Naive thymus-derived CD4-positive, alpha-beta T cell (primary cell): ENCODE measurements around the gene ASXL2. TPM values are rescaled to one million over a fixed set of nuclear protein-coding genes. Genes with fewer than 3 reads are reported as not detected.

Source experiments
- ATAC-seq: fragments of 150-1000 bp; cut with Tn5 transposase; 2 replicates; pipeline ENCODE4 v1.10.0; 2021; ENCODE audit warnings: mild to moderate bottlenecking, moderate library complexity
- CTCF ChIA-PET: fragments of 350-600 bp; sonication (Branson Sonifier 250); formaldehyde crosslinking; loops from one replicate; lab custom pipeline; 2021; ENCODE audit warnings: antibody characterized with exemption; lab: Charles Lee
- POLR2A ChIA-PET: fragments of 350-600 bp; sonication (Branson Sonifier 250); formaldehyde crosslinking; loops from one replicate; lab custom pipeline; 2021; ENCODE audit warnings: antibody characterized with exemption, inconsistent platforms; lab: Charles Lee
- DNase-seq, 9 donors: peaks; one replicate each; pipeline versions ENCODE4 v3.0.0 to v3.0.0-alpha.2; 2020 to 2022; ENCODE audit warnings: mixed read lengths in 1 of 9
- H3K27ac ChIP-seq: one replicate; pipeline ENCODE4 v1.7.0; 2013; ENCODE audit warnings: mild to moderate bottlenecking, low read depth, low read length, moderate library complexity
- H3K27me3 ChIP-seq, 2 donors: one replicate each; pipeline ENCODE4 v1.7.0; 2013; ENCODE audit warnings: low read length in 2 of 2, mild to moderate bottlenecking in 2 of 2, moderate library complexity in 2 of 2; ENCODE audit not compliant: control insufficient read depth in 2 of 2, insufficient read depth in 2 of 2
- H3K36me3 ChIP-seq, 3 experiments: 1 replicate in 2 of 3; 2 replicates in 1 of 3; pipeline ENCODE4 v1.7.0; 2013; ENCODE audit warnings: low read length in 3 of 3, mild to moderate bottlenecking in 3 of 3, moderate library complexity in 1 of 3; ENCODE audit not compliant: insufficient read depth in 3 of 3, control insufficient read depth in 2 of 3
- H3K4me1 ChIP-seq, 2 donors: one replicate each; pipeline ENCODE4 v1.7.0; 2013; ENCODE audit warnings: low read length in 2 of 2, mild to moderate bottlenecking in 2 of 2, moderate library complexity in 1 of 2; ENCODE audit not compliant: control insufficient read depth in 2 of 2, insufficient read depth in 2 of 2
- H3K4me3 ChIP-seq: 2 replicates; pipeline ENCODE4 v1.7.0; 2013; ENCODE audit warnings: mild to moderate bottlenecking, low read length
- H3K9me3 ChIP-seq, 3 experiments: 1 replicate in 2 of 3; 2 replicates in 1 of 3; pipeline ENCODE4 v1.7.0; 2013; ENCODE audit warnings: low read length in 3 of 3; ENCODE audit not compliant: control insufficient read depth in 2 of 3
- H3K27ac Mint-ChIP-seq, 9 donors: one replicate each; pipeline ENCODE4 v1.8.0; 2020 to 2022; ENCODE audit warnings: mixed read lengths in 9 of 9, mild to moderate bottlenecking in 8 of 9, moderate library complexity in 5 of 9, inconsistent platforms in 2 of 9
- H3K27me3 Mint-ChIP-seq, 5 donors: one replicate each; pipeline ENCODE4 v1.8.0; 2021 to 2022; ENCODE audit warnings: mixed read lengths in 5 of 5, mild to moderate bottlenecking in 1 of 5
- H3K36me3 Mint-ChIP-seq, 5 donors: one replicate each; pipeline ENCODE4 v1.8.0; 2020 to 2022; ENCODE audit warnings: mixed read lengths in 5 of 5, mild to moderate bottlenecking in 3 of 5, inconsistent platforms in 1 of 5
- H3K4me1 Mint-ChIP-seq, 7 donors: one replicate each; pipeline ENCODE4 v1.8.0; 2020 to 2022; ENCODE audit warnings: mixed read lengths in 7 of 7, mild to moderate bottlenecking in 3 of 7, inconsistent platforms in 1 of 7
- H3K4me3 Mint-ChIP-seq, 10 donors: one replicate each; pipeline ENCODE4 v1.8.0; 2020 to 2022; ENCODE audit warnings: mild to moderate bottlenecking in 10 of 10, mixed read lengths in 10 of 10, moderate library complexity in 6 of 10, inconsistent platforms in 2 of 10
- H3K9me3 Mint-ChIP-seq, 11 donors: one replicate each; pipeline ENCODE4 v1.8.0; 2020 to 2022; ENCODE audit warnings: mixed read lengths in 11 of 11, mild to moderate bottlenecking in 4 of 11, inconsistent platforms in 1 of 11, moderate library complexity in 1 of 11
- intact Hi-C, 2 donors: fragments of 100-400 bp; cut with micrococcal nuclease; formaldehyde crosslinking; loops; one replicate each; pipeline ENCODE4 v1.15.1; 2023
- polyA plus RNA-seq, 2 donors: library from polyadenylated mRNA; unstranded; fragments of 300-500 nt; fragmentation: Illumina TruSeq; gene quantifications; one replicate each; pipeline ENCODE4 v1.2.3, GENCODE V29; 2021
- total RNA-seq, 6 experiments: library from RNA in 5 of 6; stranded (reverse) in 5 of 6; gene quantifications; 1 replicate in 5 of 6; 2 replicates in 1 of 6; pipeline ENCODE4 v1.2.3 and lab custom pipeline; 2021 to 2026

ASXL2 gene
- total and polyA plus RNA-seq, 7 experiments from 2014 or later, result 11.6 to 62.1 (median 30.9) TPM

DNA sequence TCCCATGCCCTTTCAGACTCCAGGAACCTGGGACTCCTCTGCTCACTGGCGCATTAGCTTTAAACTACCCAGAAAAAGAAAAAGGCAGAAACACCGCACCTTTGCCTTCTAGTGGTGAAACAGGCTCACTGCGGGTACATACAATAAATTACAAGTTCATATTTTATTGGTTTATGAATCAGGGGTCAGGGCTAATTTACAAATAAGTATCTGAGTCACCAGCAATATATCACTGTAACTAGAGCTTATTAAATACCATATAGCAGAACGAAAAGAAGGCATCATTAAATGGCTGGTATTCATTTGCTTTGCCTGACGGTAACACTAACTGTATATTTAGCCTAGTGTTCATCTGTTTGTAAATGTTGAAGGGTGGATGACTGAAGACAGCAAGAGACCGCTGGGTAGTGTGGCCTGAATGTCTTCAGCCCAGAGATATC is 178.0 kb downstream of the ASXL2 start:
- Histone ChIP-seq H3K4me3 (no peak overlapping the region), H3K27ac (no peak overlapping the region), H3K4me1 (no peaks in the 10 kb centered on the region), H3K36me3 (no peaks in the 10 kb centered on the region), H3K27me3 (no peaks in the 10 kb centered on the region), H3K9me3 (no peaks in the 10 kb centered on the region)
- peaks cover 0 to 2% (median 0%) of the 10 kb centered on the region in 5 donors for H3K27me3 Mint-ChIP-seq
- H3K9me3 Mint-ChIP-seq, result peaks cover 0 to 2% (median 0%) of the 10 kb centered on the region in 11 donors
- peaks cover 0 to 4% (median 4%) of the 10 kb centered on the region in 7 donors for H3K4me1 Mint-ChIP-seq
- ChIA-PET POLR2A (no interaction called here), CTCF (interaction anchor here (0.7 to 5.2 kb wide), 11 partner anchors 9 to 534 kb away, joined by 3 to 80 read pairs (median 5); no protein-coding TSS in a partner anchor)
- intact Hi-C loops, result loop anchor here (1.0 to 2.0 kb wide), 2 partner anchors 93 to 533 kb away; no protein-coding TSS in a partner anchor
- H3K27ac Mint-ChIP-seq, result peak overlapping the region in 2 of 9 donors; percentile 6 to 81
- ATAC-seq (peak; percentile 53), DNase-seq (peak in 7 of 9 donors; percentile 12 to 41 (median 34))
- no peak overlapping the region for H3K4me3 Mint-ChIP-seq
- H3K36me3 Mint-ChIP-seq, result no peaks in the 10 kb centered on the region

- peaks cover 0 to 2% (median 0%) of the 10 kb centered on the region in 5 donors for H3K27me3 Mint-ChIP-seq
- no peaks in the 10 kb centered on the region for H3K9me3 Mint-ChIP-seq
- Histone ChIP-seq H3K9me3 (no peaks in the 10 kb centered on the region), H3K27ac (no peak overlapping the region), H3K4me1 (no peaks in the 10 kb centered on the region), H3K4me3 (no peak overlapping the region), H3K36me3 (no peaks in the 10 kb centered on the region), H3K27me3 (no peaks in the 10 kb centered on the region)
- intact Hi-C loops, result no loop called here
- no peak for DNase-seq
- ChIA-PET CTCF (interaction anchor here (1.4 to 5.2 kb wide), 2 partner anchors 10 to 93 kb away, joined by 5 to 80 read pairs; no protein-coding TSS in a partner anchor), POLR2A (no interaction called here)
- no peaks in the 10 kb centered on the region for H3K36me3 Mint-ChIP-seq
- H3K4me1 Mint-ChIP-seq, result peaks cover 0 to 4% (median 4%) of the 10 kb centered on the region in 7 donors
- no peak overlapping the region for H3K4me3 Mint-ChIP-seq
- H3K27ac Mint-ChIP-seq, result no peak overlapping the region
- ATAC-seq, result no peak
These were observed 179.1 kb downstream of the ASXL2 start for GRCh38 chr2:25699216-25699615.

- Histone ChIP-seq H3K9me3 (no peaks in the 10 kb centered on the region), H3K27ac (no peak overlapping the region), H3K36me3 (no peaks in the 10 kb centered on the region), H3K27me3 (no peaks in the 10 kb centered on the region), H3K4me1 (no peaks in the 10 kb centered on the region), H3K4me3 (no peak overlapping the region)
- CTCF ChIA-PET, result interaction anchor here (5.2 kb wide), 1 partner anchor 93 kb away, joined by 80 read pairs; no protein-coding TSS in a partner anchor
- Mint-ChIP-seq H3K9me3 (no peaks in the 10 kb centered on the region), H3K27me3 (peaks cover 0 to 2% (median 0%) of the 10 kb centered on the region in 5 donors), H3K36me3 (no peaks in the 10 kb centered on the region), H3K4me1 (peaks cover 0 to 4% (median 4%) of the 10 kb centered on the region in 7 donors), H3K27ac (no peak overlapping the region), H3K4me3 (no peak overlapping the region)
- no peak for ATAC-seq
- intact Hi-C loops, result no loop called here
- DNase-seq, result no peak
- POLR2A ChIA-PET, result no interaction called here
These were observed 179.5 kb downstream of the ASXL2 start for GRCh38 chr2:25698752-25699151.

GRCh38 chr2:25697559-25698341 is 180.5 kb downstream of the ASXL2 start:
- H3K9me3 Mint-ChIP-seq, result peaks cover 0 to 2% (median 0%) of the 10 kb centered on the region in 11 donors
- no peak for ATAC-seq
- ChIA-PET POLR2A (no interaction called here), CTCF (interaction anchor here (0.7 to 5.2 kb wide), 2 partner anchors 30 to 92 kb away, joined by 3 to 80 read pairs; no protein-coding TSS in a partner anchor)
- no peaks in the 10 kb centered on the region for H3K36me3 ChIP-seq
- H3K27me3 Mint-ChIP-seq, result peaks cover 0 to 2% (median 0%) of the 10 kb centered on the region in 5 donors
- H3K4me1 Mint-ChIP-seq, result peaks cover 0 to 5% (median 4%) of the 10 kb centered on the region in 7 donors
- H3K27ac Mint-ChIP-seq, result no peak overlapping the region
- H3K27me3 ChIP-seq, result no peaks in the 10 kb centered on the region
- no peak overlapping the region for H3K4me3 Mint-ChIP-seq
- H3K36me3 Mint-ChIP-seq, result no peaks in the 10 kb centered on the region
- no peak overlapping the region for H3K27ac ChIP-seq
- no peak for DNase-seq
- H3K4me1 ChIP-seq, result no peaks in the 10 kb centered on the region
- intact Hi-C loops, result no loop called here
- no peak overlapping the region for H3K4me3 ChIP-seq
- no peaks in the 10 kb centered on the region for H3K9me3 ChIP-seq

GRCh38 chr2:25692737-25693445 is 185.4 kb downstream of the ASXL2 start:
- H3K9me3 Mint-ChIP-seq, result peaks cover 0 to 2% (median 0%) of the 10 kb centered on the region in 11 donors
- Histone ChIP-seq H3K36me3 (no peaks in the 10 kb centered on the region), H3K9me3 (no peaks in the 10 kb centered on the region), H3K4me1 (no peaks in the 10 kb centered on the region), H3K4me3 (no peak overlapping the region), H3K27ac (no peak overlapping the region), H3K27me3 (no peaks in the 10 kb centered on the region)
- H3K36me3 Mint-ChIP-seq, result no peaks in the 10 kb centered on the region
- no peak overlapping the region for H3K4me3 Mint-ChIP-seq
- H3K27ac Mint-ChIP-seq, result no peak overlapping the region
- ATAC-seq, result no peak
- no peak for DNase-seq
- H3K27me3 Mint-ChIP-seq, result peaks cover 0 to 8% (median 0%) of the 10 kb centered on the region in 5 donors
- ChIA-PET CTCF (interaction anchor here (0.7 kb wide), 1 partner anchor 280 kb away, joined by 8 read pairs; no protein-coding TSS in a partner anchor), POLR2A (no interaction called here)
- intact Hi-C loops, result no loop called here
- peaks cover 0 to 2% (median 0%) of the 10 kb centered on the region in 7 donors for H3K4me1 Mint-ChIP-seq

- no peaks in the 10 kb centered on the region for H3K27me3 ChIP-seq
- no peak overlapping the region for H3K27ac ChIP-seq
- CTCF ChIA-PET, result interaction anchor here (0.7 to 2.0 kb wide), 2 partner anchors 8 to 280 kb away, joined by 8 read pairs; no protein-coding TSS in a partner anchor
- no peaks in the 10 kb centered on the region for H3K4me1 ChIP-seq
- peaks cover 0 to 8% (median 0%) of the 10 kb centered on the region in 5 donors for H3K27me3 Mint-ChIP-seq
- POLR2A ChIA-PET, result no interaction called here
- no peaks in the 10 kb centered on the region for H3K36me3 ChIP-seq
- no peaks in the 10 kb centered on the region for H3K36me3 Mint-ChIP-seq
- H3K9me3 ChIP-seq, result no peaks in the 10 kb centered on the region
- DNase-seq, result no peak
- no peak overlapping the region for H3K27ac Mint-ChIP-seq
- peaks cover 0 to 2% (median 0%) of the 10 kb centered on the region in 11 donors for H3K9me3 Mint-ChIP-seq
- intact Hi-C loops, result no loop called here
- H3K4me1 Mint-ChIP-seq, result peaks cover 0 to 2% (median 0%) of the 10 kb centered on the region in 7 donors
- no peak for ATAC-seq
- H3K4me3 ChIP-seq, result no peak overlapping the region
- no peak overlapping the region for H3K4me3 Mint-ChIP-seq
These were observed 186.1 kb downstream of the ASXL2 start for GRCh38 chr2:25692143-25692542.
